Head of caudate nucleus (tissue), 42 donors: ENCODE results near the gene ANKRD36B.
"Not testable (repeated sequence)": the region's sequence is repeated elsewhere in the genome, so short reads cannot be mapped to it uniquely, and the experiment has no call there.

Experiments used
- DNase-seq, 42 donors: peaks; one replicate each; pipeline versions ENCODE4 v3.0.0 to v3.0.0-alpha.2; 2020 to 2021; ENCODE audit warnings: mixed read lengths in 7 of 42
- intact Hi-C: fragments of 100-400 bp; cut with DNase I; formaldehyde crosslinking; loops from one replicate; pipeline ENCODE4 v1.15.0; 2022

The ANKRD36B gene

DNA sequence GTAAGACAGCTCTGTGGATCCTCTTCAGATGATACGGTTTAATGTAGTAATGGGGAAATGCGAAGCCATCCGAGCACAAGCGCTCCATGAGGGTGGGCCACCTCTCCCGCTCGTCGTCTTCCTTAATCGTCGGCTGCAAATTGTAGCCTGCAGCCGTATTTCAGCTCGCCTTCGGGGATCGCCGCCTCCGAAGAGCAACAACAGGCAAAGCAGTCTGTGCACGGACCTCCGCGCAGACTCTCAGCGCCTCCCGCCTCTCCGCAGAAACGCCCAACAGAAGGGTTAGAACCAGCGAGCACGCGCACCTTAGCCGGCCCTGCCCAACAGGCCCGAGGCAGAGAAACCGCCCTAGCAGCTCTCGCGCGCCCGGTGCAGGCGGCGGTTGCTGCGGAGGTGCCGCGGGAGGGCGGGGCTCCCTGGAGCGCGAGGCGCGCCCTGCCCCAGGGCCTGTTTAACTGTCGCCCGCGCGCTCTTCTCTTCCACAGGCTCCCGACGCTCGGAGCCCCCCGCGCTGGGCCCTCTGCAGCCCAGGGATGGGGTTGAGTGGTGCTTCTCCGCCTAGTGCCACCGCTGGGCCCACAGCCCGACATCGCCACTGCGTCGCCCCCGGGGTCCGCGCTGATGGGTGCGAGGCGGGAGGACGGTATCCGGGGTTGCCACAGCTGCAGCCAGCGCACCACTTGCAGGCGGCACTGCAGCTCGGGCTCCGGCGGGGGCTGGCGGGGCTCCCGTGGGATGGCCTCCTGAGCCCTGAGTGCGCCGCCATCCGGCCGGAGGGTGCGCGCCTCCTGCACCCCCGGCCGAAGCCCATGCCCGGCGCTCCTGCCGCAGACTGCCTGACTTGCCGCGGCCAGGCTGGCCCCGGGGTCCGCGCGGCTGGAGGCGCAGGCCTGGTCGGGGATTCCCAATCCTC lies at the start of gene ANKRD36B:
Gene ANKRD36B (minus strand): TSS at position 280 of the 913 bp plus-strand sequence. CDS start 192 bp downstream, at position 88.
- DNase-seq = peak; percentile 3 to 86 (median 59)
- intact Hi-C loops = not testable (repeated sequence)

DNA sequence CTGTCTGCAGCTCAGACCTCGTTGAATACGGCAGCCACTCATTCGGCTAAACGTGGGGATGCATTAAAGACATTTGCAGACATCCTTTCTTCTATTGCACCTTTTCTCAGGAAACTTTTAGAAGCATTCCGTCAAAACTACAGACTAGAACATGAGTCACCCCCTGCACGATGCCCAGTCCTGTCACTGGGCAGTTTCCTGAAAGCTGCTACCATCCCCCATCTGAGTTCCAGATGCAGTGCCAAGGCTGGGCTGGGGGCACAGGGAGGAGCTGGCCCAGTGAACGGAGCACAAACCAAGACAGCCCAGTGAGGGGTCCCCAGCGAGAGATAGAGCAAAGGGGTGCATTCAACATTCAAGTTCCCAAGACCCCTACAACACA lies 36.4 kb upstream of the ANKRD36B start:
- DNase-seq, intact Hi-C loops: not testable (repeated sequence)

DNA sequence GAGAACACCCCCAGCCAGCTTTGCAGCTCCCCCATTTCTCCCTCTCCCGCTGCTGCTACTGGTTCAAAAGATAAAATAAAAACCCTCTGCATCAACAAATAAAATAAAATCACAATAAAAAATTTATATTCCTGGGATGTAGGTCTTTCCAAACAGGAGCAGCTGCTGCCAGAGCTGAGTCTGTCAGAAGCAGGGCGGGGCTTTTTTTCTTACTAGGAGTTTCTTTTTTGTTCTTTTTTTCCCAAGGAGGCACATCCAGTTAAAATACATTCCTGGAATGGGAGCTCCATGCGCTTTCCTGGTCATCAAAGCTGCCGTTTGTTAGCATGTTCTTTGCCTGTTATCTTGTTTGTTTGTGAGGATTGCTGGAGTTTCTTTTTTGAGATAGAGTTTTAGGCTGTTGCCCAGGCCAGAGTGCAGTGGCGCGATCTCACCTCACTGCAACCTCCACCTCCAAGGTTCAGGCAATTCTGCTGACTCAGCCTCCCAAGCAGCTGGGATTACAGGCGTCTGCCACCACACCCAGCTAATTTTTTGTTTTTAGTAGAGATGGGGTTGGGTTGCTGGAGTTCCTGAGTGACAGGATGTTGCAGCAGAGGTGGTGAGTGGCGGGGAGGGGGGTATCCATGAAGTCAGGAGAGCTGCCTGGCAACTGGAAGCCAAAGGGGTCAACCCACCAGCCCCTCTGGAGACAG lies 35.8 kb upstream of the ANKRD36B start:
- intact Hi-C loops = not testable (repeated sequence)

DNA sequence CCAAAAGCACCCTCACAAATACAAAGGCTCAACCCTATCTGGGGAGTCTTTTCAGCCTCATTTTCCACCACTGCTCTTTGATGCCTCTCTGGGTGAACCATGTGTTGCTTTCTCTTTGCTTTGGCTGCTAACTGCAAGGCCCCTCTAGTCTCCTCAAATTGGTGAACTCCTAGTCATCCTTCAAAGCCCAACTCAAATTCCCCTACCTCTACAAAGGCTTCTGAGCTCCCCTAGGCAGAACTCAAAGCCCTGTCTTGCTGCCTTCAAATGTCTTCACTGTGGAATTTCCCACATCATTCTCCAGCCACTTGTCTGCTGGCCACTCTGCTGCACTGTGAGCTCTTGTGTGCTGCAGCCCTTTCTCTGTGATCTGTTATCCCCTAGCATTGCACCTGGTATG lies 33.3 kb upstream of the ANKRD36B start:
- DNase-seq, intact Hi-C loops: not testable (repeated sequence)

More for the DNA sequence above, 35.8 kb upstream of the ANKRD36B start:
- not testable (repeated sequence) for DNase-seq

DNA sequence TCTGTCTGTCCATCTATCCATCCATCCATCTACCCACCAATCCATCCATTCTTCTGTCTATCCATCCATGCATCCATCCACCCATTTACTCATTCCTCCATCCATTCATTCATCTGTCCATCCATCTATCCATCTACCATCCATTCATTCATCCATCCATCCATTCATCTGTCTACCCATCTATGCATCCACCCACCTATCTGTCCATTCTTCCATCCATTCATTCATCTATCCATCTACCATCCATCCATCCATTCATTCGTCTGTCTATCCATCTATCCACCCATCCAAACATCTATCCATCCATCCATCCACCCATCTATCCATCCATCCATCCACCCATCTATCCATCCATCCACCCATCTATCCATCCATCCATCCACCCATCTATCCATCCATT lies 30.8 kb upstream of the ANKRD36B start:
- intact Hi-C loops, DNase-seq: not testable (repeated sequence)

DNA sequence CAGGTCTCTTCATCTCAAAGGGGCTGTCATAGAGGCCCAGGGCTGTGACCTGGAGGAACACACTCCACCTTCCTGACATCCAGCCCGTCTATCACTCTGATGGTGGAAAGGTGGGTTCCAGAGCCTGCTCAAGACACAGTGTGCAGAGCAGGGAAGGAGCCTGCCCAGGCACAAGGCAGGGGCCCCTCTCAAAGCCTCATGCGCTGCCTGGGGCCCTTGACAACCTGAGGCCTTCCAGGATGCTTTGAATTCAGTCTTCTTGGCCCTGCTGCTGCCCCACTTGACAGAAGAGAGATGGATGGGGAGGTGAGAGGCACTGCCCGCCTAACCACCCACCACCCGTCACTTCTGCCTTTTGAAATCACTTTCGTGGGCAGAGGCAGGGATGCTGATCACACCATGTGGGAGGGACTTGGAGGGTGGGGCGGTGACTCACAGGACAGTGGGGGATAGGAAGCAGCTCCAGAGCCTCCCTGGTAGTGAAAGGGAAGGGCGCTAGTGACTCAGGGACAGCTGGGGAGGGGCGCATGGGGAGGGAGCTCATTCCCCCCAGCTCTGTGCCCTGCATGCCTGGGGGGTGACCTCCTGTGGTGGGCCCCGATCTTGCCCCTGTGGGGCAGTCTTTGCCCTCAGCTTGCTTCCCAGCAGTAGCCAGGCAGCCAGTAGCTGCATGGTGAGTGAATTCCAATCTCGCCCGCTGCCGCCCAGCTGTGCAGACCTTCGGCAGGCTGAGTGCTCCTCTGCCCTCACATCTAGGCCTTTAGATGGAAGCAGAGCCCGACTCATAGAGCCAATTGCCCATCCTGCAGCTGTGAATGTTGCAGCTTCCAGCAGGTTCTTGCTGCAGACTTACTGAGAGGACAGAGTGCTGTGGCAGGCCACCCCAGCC lies 29.5 kb upstream of the ANKRD36B start:
- intact Hi-C loops = not testable (repeated sequence)
- peak in 7 of 42 donors; percentile 6 to 67 (median 24) for DNase-seq

DNA sequence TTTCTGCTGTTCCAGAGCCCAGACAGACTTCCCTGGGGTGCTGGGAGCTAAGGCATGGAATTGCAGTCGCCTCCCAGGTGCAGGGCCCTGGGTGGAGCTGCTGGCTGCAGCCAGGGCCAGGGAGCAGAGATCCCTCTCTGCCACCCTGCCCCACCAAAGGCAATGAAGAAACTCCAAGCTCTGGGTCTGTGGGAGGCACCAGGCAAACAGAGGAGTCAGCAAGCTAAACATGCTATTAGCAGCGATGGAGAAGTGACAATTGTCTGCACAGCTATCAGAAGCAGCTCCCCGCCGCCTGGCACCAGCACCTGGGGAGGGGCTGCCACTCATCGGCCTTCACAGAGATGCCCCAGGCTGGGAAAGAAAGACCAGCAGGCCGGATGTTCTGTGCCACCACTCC lies 28.2 kb upstream of the ANKRD36B start:
- DNase-seq = peak in 6 of 42 donors; percentile 3 to 57 (median 10)
- intact Hi-C loops = no loop called here

DNA sequence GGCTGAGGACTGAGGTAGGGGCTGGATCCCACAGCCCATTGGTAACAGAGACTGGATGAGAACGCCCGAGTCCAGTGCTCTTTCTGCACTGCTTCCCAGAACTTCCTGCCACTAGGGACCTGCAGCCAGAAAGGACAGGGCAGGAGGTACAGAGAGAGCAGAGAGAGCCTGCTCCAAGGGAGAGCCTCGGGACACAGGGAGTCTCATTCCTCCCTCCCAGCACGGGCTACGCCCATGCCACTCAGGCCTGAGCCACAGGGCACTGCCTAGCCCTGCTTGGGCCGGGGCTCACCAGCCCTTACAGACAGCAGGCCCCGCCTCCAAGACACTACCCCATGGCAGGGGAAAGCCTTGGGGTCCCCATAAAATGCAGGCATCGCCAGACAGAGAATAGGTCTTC lies 26.1 kb upstream of the ANKRD36B start:
- DNase-seq, intact Hi-C loops: not testable (repeated sequence)

DNA sequence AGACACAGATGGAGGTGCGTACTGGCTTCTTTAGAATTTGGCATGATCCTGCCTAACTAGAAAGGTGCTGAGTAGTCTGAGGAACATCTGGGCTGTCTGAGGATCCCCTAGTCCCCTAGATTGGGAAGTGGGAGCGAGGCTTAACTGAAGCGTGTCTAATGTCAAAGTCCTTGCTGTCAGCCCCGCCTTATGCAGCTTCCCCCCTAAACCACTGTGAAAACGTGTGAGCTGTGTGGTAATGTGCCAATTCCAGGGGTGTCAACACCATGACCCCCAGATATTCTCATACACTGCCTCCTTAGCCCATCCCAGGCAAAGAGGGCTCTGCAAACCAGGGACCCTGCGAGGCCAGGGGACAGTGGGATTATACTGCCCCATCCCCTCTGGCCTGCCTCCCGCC lies 22.2 kb upstream of the ANKRD36B start:
- intact Hi-C loops, DNase-seq: not testable (repeated sequence)

DNA sequence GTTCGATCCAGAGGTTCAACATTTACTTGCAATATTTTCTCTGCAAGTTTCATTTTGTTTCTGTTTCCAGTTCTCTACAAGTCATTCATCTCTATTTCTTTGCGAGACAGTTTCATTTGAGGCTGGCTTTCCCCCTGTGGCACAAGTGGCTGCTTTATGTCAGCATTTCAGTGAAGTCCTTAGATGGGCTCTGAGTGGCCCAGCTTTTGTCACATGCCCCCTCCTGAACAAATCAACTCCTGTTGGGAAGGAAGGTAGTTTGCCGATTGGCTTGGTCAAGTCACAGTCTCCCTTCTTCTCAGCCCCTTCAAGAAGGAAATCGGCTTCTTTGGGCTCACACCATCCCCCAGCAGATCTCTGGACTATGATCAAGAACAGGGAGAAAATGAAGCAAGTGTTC lies 19.1 kb upstream of the ANKRD36B start:
- DNase-seq, intact Hi-C loops: not testable (repeated sequence)

DNA sequence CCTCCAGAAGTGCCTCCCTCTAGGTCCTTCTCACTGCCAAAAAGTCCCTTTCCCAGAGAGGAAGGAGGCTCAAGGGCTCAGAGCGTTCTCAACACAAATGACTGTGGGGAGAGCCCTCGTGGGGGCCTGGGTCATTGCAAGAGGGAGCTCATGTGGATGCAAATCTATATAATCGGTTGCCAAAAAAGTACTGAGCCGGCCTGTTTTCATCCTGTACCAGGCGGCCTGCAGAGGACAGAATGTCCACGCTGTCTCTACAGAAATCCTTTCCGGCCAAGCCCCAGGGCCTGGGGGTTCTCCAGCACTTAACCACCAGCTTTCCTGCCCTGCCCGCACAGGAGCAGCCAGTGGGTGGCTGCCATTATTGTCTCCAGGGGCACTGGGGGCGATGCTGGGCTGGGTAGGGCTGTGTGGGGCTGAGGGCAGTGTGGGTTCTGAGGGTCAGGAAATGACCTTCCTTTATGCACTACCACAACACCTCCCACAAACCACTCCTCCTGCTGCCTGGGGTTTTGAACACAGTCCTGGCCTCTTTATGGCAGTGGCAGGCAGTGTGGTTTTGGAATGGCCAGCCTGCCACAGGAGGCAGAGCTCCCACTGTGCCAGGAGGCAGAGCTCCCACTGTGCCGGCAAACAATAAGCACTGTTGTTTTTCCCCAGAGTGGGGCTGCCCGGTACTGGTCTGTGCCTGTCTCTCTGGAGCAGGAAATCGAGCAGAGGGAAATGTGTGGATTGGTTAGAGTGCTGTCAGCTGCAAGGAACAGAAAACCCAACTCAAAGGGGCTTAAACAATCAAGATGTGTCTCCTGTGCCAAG lies 16.1 kb upstream of the ANKRD36B start:
- peak in 26 of 42 donors; percentile 2 to 67 (median 28) for DNase-seq
- intact Hi-C loops = not testable (repeated sequence)

DNA sequence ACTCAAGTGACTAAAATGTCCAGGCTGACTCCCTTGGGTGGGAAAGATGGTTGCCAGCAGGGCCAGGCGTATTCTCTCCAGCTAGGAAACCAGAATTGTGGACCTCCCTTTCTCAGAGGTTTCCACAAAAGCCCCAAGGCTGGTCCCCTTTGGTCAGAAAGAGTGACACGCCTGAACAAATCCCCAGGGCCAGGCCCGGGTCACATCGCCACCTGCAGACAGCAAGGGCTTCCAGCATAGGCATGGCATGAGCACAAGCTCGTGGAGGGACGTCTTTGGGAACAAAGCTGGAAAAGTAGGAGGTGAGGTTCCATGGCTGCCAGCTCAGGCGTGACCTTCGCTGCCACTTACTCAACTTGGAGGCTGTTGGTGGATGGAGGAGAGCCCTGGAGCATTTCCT lies 15.4 kb upstream of the ANKRD36B start:
- DNase-seq, intact Hi-C loops: not testable (repeated sequence)

DNA sequence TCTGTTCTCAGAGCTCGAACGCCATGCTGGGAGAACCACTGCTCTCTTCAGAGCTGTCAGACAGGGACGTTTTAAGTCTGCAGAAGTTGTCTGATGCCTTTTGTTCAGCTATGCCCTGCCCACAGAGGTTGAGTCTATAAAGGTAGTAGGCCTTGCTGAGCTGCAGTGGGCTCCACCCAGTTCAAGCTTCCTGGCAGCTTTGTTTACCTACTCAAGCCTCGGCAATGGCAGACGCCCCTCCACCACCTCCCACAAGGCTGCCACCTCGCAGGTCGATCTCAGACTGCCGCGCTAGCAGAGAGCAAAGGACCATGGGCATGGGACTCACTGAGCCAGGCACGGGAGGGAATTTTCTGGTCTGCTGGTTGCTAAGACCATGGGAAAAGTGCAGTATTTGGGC lies 11.9 kb upstream of the ANKRD36B start:
- intact Hi-C loops, DNase-seq: not testable (repeated sequence)

DNA sequence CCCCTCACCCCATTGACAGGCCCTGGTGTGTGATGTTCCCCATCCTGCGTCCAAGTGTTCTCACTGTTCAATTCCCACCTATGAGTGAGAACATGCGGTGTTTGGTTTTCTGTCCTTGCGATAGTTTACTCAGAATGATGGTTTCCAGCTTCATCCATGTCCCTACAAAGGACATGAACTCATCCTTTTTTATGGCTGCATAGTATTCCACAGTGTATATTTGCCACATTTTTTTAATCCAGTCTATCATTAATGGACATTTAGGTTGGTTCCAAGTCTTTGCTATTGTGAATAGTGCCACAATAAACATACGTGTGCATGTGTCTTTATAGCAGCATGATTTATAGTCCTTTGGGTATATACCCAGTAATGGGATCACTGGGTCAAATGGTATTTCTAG lies 6.5 kb upstream of the ANKRD36B start:
- intact Hi-C loops, DNase-seq: not testable (repeated sequence)

DNA sequence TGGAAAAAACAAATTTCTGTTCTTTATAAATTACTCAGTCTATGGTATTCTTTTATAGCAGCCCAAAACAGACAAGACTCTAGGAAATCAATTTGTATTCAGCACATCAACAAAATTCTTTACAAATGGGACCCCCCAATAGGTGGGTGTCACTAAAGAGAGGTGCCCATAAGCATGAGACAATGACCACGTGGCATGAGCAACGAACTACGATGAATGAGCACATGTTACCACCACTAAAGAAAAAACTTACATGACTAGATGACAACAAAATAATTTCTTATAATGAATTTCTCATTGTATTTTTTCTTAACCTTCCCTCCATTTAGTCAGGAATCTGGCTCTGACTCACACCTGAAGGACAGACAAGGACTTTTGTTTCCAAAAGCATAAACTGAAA lies 3.8 kb upstream of the ANKRD36B start:
- DNase-seq, intact Hi-C loops: not testable (repeated sequence)

DNA sequence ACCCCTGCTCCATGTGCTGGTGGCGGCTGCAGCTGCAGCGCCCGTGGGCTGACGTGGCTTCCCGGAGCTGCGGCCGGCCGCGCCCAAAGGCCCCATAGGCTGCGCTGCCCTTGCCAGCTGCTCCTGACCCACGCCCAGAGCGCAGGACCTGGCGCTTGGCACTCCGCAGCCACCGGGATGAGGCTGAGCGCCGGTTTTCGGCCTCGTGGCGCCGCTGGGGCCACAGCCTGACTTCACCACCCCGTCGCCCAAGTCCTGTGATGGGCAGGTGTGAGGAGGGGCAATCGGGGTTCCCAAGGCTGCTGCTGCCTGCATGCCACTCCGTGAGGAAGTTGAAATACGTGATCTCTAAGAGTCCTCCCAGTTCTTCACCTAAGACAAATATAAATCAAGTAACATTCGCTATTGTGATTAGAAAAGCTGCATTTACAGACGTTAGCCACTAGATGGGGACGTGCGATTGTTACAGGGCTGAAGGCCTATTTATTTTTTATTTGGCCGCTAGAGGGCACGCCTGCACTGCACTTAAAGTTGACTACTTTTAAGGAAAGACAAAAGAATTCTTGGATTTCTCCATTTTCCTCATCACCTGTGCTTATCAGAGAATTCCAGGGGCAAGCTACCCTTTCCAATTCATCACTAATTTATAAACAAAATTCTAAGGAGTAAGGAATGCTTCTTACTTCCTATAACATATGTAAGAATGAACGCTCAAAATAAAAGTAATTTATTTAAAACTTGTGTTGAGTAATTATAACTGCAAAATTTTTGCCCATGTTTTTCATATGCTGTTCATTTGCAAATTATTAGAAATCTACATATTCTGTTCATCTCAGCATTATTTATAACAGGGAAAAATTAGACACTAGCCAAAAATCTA lies 1.1 kb upstream of the ANKRD36B start:
- intact Hi-C loops = not testable (repeated sequence)
- peak; percentile 49 to 96 (median 85) for DNase-seq

DNA sequence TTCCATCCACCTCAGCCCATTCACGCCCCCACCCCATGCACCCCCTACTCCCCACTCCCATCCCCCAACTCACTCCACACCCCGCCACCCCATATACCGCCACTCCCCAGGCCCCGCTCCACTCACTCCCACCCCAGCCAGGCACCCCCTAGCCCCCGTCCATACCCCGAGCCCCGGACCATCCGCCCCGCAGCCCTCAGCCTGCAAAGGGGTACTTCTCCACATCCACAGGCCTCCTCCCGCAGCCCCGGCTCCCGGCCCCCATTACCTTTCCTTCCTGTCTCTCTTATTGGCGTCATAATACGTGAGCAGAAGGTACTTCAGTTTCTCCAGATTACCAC lies 450 bp downstream of the ANKRD36B start:
- DNase-seq, intact Hi-C loops: not testable (repeated sequence)
